PC-3 (cell line): ENCODE data around the gene PRKAR1A.

Experiments used
- EZH2 ChIP-seq: fragments of 300-600 bp; sonication (generic); IDR thresholded peaks from one replicate; pipeline ENCODE4 v1.6.1; 2017; ENCODE audit warnings: antibody characterized with exemption, mild to moderate bottlenecking, low read length; ENCODE audit not compliant: unreplicated experiment
- EZH2phosphoT487 ChIP-seq: fragments of 300-600 bp; sonication (generic); IDR thresholded peaks from 2 replicates; pipeline ENCODE4 v1.6.1; 2018; ENCODE audit warnings: mild to moderate bottlenecking, antibody characterized with exemption, low read length, borderline replicate concordance
- TF ChIP-seq, protein P1 (sequence below): fragments of 300-600 bp; sonication (generic); conservative IDR thresholded peaks from 2 replicates; pipeline ENCODE4 v1.5.1; 2017; ENCODE audit warnings: antibody characterized with exemption, low read depth, mild to moderate bottlenecking, low read length

DNA sequence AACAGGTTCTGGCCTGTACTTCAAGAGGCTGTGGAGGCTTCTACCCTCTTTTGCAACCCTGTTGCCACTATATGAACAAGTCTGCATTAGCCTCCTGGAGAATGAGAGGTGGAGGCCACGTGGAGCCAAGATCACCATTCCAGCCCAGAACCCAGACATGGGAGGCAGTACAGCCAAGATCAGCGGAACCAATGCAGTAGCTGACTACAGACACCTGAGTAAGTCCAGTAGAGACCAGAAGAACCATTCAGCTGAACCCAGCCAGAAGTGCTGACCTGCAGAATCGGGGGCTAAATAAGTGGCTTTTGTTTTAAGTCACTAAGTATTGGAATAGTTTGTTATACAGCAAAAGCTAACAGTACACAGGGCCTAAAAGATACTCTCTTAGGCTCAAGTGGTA lies 76.9 kb downstream of the PRKAR1A start:
- TF ChIP-seq, protein P1, sequence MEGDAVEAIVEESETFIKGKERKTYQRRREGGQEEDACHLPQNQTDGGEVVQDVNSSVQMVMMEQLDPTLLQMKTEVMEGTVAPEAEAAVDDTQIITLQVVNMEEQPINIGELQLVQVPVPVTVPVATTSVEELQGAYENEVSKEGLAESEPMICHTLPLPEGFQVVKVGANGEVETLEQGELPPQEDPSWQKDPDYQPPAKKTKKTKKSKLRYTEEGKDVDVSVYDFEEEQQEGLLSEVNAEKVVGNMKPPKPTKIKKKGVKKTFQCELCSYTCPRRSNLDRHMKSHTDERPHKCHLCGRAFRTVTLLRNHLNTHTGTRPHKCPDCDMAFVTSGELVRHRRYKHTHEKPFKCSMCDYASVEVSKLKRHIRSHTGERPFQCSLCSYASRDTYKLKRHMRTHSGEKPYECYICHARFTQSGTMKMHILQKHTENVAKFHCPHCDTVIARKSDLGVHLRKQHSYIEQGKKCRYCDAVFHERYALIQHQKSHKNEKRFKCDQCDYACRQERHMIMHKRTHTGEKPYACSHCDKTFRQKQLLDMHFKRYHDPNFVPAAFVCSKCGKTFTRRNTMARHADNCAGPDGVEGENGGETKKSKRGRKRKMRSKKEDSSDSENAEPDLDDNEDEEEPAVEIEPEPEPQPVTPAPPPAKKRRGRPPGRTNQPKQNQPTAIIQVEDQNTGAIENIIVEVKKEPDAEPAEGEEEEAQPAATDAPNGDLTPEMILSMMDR = no peak
- TF ChIP-seq EZH2 = no peak
- no peak for TF ChIP-seq EZH2phosphoT487
